ENCODE measurements around the gene NADK. TPM values are rescaled to one million over a fixed set of nuclear protein-coding genes. Genes with fewer than 3 reads are reported as not detected.

The NADK gene
- total and polyA plus RNA-seq, 5 donors, result 25.5 to 42.8 (median 34.2) TPM

GRCh38 chr1:1763657-1764621 is 14.3 kb downstream of the NADK start:
- DNase-seq (peak; percentile 79 to 85 (median 84)), ATAC-seq (peak; percentile 67 to 71)
- no peaks in the 10 kb centered on the region for H3K9me3 ChIP-seq (ENCODE audit: control insufficient read depth, low read length)
- no peaks in the 10 kb centered on the region for H3K27me3 ChIP-seq (ENCODE audit: control insufficient read depth, insufficient read depth)
- intact Hi-C loops (cut with DNase I), result no loop called here
- no peak overlapping the region for H3K27ac ChIP-seq (ENCODE audit: low read length)
- 75% methylated on average over 32 of the region's 32 CpGs for WGBS
- no peak overlapping the region for H3K4me3 ChIP-seq (ENCODE audit: low read length)
- H3K4me1 ChIP-seq (ENCODE audit: control insufficient read depth, insufficient read depth, low read length), result no peaks in the 10 kb centered on the region

- Histone ChIP-seq H3K27ac (ENCODE audit: low read length) (no peak overlapping the region), H3K4me1 (ENCODE audit: control insufficient read depth, insufficient read depth, low read length) (no peaks in the 10 kb centered on the region), H3K27me3 (ENCODE audit: control insufficient read depth, insufficient read depth) (no peaks in the 10 kb centered on the region), H3K9me3 (ENCODE audit: control insufficient read depth, low read length) (no peaks in the 10 kb centered on the region), H3K4me3 (ENCODE audit: low read length) (no peak overlapping the region)
- intact Hi-C loops (cut with DNase I), result no loop called here
- 96% methylated on average over 23 of the region's 23 CpGs for WGBS
- no peak for ATAC-seq
- no peak for DNase-seq
Observed at GRCh38 chr1:1761504-1762376, 16.5 kb downstream of the NADK start.

DNA sequence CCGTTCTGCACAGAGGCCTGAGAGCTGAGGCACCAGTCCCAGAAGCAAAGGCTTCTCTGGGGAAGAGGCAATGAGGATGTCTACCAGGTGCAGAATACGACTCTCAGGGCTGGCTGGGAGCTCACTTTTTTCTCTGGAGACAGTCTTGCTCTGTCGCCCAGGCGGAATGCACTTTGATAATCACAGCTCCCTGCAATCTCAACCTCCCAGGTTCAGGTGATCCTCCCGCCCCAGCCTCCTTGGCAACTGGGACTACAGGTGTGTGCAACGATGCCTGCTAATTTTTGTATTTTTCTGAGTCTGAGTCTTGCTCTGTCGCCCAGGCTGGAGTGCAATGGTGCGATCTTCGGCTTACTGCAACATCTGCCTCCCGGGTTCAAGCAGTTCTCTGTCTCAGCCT is 17.6 kb downstream of the NADK start:
- ATAC-seq (no peak), DNase-seq (no peak)
- H3K27ac ChIP-seq (ENCODE audit: low read length), result no peak overlapping the region
- no peaks in the 10 kb centered on the region for H3K9me3 ChIP-seq (ENCODE audit: control insufficient read depth, low read length)
- intact Hi-C loops (cut with DNase I), result no loop called here
- 95% methylated on average over 10 of the region's 10 CpGs for WGBS
- no peaks in the 10 kb centered on the region for H3K27me3 ChIP-seq (ENCODE audit: control insufficient read depth, insufficient read depth)
- no peaks in the 10 kb centered on the region for H3K4me1 ChIP-seq (ENCODE audit: control insufficient read depth, insufficient read depth, low read length)
- no peak overlapping the region for H3K4me3 ChIP-seq (ENCODE audit: low read length)

GRCh38 chr1:1760345-1760650 is 18.0 kb downstream of the NADK start:
- intact Hi-C loops (cut with DNase I), result no loop called here
- Histone ChIP-seq H3K4me1 (ENCODE audit: control insufficient read depth, insufficient read depth, low read length) (no peaks in the 10 kb centered on the region), H3K9me3 (ENCODE audit: control insufficient read depth, low read length) (no peaks in the 10 kb centered on the region), H3K27me3 (ENCODE audit: control insufficient read depth, insufficient read depth) (no peaks in the 10 kb centered on the region), H3K27ac (ENCODE audit: low read length) (no peak overlapping the region), H3K4me3 (ENCODE audit: low read length) (no peak overlapping the region)
- 95% methylated on average over 20 of the region's 20 CpGs for WGBS
- ATAC-seq (no peak), DNase-seq (peak in 1 of 3 donors; percentile 46)

DNA sequence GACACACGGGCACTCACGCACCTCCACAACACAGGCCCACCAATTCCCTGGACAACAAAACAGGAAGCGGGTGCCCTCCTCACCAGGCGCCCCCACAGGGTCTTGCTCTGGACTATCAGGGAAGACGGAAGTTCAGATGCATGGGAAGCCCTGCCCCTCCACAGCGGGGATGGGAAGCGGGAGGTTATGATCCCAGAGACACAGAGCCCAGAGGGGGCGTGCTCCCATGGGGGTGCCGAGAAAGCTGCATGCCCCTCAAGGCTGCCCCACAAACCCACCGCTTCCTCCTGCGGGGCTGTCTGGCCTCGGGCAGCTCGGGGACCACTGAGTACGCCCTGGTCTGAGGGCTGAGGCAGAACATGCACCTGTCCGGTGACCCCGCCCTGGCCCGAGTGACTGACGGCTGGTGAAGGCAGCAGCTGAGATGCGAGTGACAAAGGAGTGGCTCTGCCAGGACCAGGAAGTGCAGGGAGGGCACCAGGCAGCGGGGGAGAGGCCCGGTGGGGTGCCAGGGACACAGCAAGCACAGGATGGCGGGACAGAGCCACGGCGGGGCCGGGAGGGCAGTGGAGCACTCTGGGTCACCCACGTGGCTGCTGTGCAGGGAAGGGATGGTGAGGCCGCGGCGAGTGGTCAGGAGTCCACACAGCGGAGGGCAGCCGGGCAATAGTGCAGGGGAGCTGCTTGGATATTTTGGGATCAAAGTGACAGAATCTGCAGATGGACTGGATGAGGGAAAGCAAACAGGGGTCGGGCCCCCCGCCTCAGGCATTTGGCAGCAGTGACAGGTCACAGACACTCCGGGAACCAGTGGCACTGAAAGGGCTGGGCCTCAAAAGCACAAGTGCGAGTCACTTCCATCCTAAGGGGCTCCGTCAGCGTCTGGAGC is 18.6 kb downstream of the NADK start:
- Histone ChIP-seq H3K27me3 (ENCODE audit: control insufficient read depth, insufficient read depth) (no peaks in the 10 kb centered on the region), H3K4me1 (ENCODE audit: control insufficient read depth, insufficient read depth, low read length) (no peaks in the 10 kb centered on the region), H3K9me3 (ENCODE audit: control insufficient read depth, low read length) (no peaks in the 10 kb centered on the region), H3K4me3 (ENCODE audit: low read length) (no peak overlapping the region), H3K27ac (ENCODE audit: low read length) (no peak overlapping the region)
- ATAC-seq, result no peak
- WGBS, result 91% methylated on average over 37 of the region's 37 CpGs
- intact Hi-C loops (cut with DNase I), result no loop called here
- DNase-seq, result peak in 2 of 3 donors; percentile 45 to 48

DNA sequence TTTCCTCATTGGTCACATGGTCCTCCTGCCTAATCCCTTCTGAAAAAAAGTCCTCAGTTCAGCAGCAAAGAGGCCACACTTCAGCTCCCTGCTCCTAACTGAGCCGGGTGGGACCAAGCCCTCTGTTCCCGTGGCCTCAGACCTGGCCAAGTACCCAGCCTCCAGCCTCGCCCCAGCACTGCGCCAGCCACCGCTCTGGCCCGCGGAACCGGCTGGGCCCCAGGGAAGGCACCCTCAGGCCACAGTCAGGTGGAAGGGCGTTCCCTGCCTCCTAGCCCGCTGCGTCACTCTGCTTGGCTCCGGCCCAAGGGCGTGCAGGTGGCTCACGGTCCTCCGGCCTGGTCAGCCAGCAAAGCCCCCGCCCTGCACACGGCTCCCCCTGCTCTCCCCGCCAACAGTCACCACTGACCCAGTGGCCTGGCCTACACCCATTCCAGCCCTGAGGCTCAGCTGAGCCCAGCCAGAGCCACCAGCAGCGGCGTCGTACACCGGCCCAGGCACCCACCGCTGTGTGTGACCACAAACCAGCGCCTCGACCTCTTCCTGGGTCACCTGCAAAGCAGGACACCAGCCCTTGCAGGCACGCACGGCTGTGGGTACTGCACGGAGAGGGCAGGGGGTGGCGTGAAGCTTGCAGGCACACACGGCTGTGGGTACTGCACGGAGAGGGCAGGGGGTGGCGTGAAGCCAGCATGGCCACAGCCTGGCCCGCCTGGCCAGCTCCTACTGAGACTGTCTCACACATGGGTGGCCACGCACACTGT is 19.4 kb downstream of the NADK start:
- H3K27ac ChIP-seq (ENCODE audit: low read length), result no peak overlapping the region
- DNase-seq (peak; percentile 60 to 77 (median 76)), ATAC-seq (peak; percentile 49 to 74)
- no peak overlapping the region for H3K4me3 ChIP-seq (ENCODE audit: low read length)
- intact Hi-C loops (cut with DNase I), result no loop called here
- H3K27me3 ChIP-seq (ENCODE audit: control insufficient read depth, insufficient read depth), result no peaks in the 10 kb centered on the region
- no peaks in the 10 kb centered on the region for H3K4me1 ChIP-seq (ENCODE audit: control insufficient read depth, insufficient read depth, low read length)
- H3K9me3 ChIP-seq (ENCODE audit: control insufficient read depth, low read length), result no peaks in the 10 kb centered on the region
- WGBS, result 77% methylated on average over 34 of the region's 34 CpGs

DNA sequence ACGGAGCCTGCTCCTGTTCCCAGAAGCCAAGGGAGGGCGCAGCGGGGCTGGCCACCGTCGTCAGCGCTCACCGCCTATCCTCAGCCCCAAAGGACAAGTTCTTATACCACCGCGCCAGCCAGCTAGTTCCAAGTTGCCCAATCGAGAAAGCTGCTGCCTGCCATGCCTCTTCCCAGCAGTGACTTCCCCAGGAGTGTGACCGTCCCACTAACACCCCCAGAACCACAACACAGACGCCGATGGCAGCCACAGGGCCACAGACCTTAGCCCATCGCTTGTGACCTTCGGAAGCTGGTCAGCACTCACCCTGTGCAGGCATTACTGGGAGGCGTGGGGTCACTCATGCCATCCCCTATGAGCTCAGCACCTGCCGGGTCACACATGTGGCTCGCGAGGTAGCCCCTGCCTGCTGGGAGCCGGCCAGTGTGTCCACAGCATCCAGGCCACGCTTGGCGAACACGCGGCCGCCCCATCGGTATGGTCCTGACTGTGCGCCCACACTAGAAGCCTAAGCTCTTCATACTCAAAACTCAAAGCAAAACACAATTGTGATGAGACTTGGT is 20.1 kb downstream of the NADK start:
- ATAC-seq (no peak), DNase-seq (peak in 1 of 3 donors; percentile 22)
- no peaks in the 10 kb centered on the region for H3K9me3 ChIP-seq (ENCODE audit: control insufficient read depth, low read length)
- intact Hi-C loops (cut with DNase I), result no loop called here
- H3K4me1 ChIP-seq (ENCODE audit: control insufficient read depth, insufficient read depth, low read length), result no peaks in the 10 kb centered on the region
- H3K27me3 ChIP-seq (ENCODE audit: control insufficient read depth, insufficient read depth), result no peaks in the 10 kb centered on the region
- 91% methylated on average over 27 of the region's 27 CpGs for WGBS
- no peak overlapping the region for H3K27ac ChIP-seq (ENCODE audit: low read length)
- H3K4me3 ChIP-seq (ENCODE audit: low read length), result no peak overlapping the region

GRCh38 chr1:1757422-1758058 is 20.7 kb downstream of the NADK start:
- Histone ChIP-seq H3K27me3 (ENCODE audit: control insufficient read depth, insufficient read depth) (no peaks in the 10 kb centered on the region), H3K9me3 (ENCODE audit: control insufficient read depth, low read length) (no peaks in the 10 kb centered on the region), H3K4me1 (ENCODE audit: control insufficient read depth, insufficient read depth, low read length) (no peaks in the 10 kb centered on the region), H3K4me3 (ENCODE audit: low read length) (no peak overlapping the region), H3K27ac (ENCODE audit: low read length) (no peak overlapping the region)
- intact Hi-C loops (cut with DNase I), result no loop called here
- ATAC-seq (no peak), DNase-seq (peak in 1 of 3 donors; percentile 36)
- 92% methylated on average over 25 of the region's 25 CpGs for WGBS

DNA sequence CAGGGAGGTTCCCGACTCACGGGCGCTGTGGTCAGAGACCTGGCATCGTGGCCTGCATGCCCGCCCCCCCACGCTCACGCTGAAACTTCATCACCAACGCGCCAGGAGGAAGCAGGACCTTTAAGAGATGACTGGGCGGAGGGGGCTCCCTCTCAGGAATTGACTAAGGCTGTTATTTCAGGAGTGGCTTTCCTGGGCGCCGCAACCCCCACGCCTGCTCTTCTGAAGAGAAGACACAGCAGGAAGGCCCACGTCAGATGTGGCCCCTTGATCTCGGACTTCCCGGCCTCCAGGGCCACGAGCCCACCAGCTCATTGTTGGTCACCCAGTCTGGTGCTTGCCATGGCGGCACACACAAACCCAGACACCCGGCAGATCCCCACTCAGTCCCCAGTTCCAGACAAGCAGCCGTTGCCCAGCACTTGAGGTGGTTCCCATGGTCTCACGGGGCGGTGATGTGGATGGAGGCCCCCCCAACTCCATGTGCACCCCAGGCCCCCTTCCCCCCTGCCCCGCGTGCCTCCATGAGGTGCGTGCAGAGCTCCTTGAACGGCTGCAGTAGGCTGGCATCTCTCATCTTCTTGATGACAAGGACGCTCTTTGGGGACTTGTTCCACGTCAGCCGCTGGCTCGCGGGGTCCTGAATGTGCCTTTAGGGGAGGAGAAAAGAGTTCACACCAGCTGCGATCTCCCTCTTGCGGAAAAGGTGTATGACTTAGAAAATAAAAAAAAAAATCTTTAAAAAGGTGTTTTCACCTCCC is 21.4 kb downstream of the NADK start:
- H3K27me3 ChIP-seq (ENCODE audit: control insufficient read depth, insufficient read depth), result no peaks in the 10 kb centered on the region
- H3K27ac ChIP-seq (ENCODE audit: low read length), result no peak overlapping the region
- intact Hi-C loops (cut with DNase I), result no loop called here
- H3K4me3 ChIP-seq (ENCODE audit: low read length), result no peak overlapping the region
- DNase-seq (peak in 1 of 3 donors; percentile 28), ATAC-seq (no peak)
- H3K9me3 ChIP-seq (ENCODE audit: control insufficient read depth, low read length), result no peaks in the 10 kb centered on the region
- WGBS, result 90% methylated on average over 33 of the region's 33 CpGs
- H3K4me1 ChIP-seq (ENCODE audit: control insufficient read depth, insufficient read depth, low read length), result no peaks in the 10 kb centered on the region

Data from right cardiac atrium (tissue), 5 donors.